ENCODE data around the gene NR4A1.

The NR4A1 gene

GRCh38 chr12:52029685-52030084 lies 21.6 kb upstream of the NR4A1 start:
- H3K9ac ChIP-seq (ENCODE audit: low read length): no peak overlapping the region
- DNase-seq: no peak

GRCh38 chr12:52032446-52032803 lies 18.8 kb upstream of the NR4A1 start:
- H3K4me3 ChIP-seq (ENCODE audit: low read length): peak overlapping the region; percentile 43

More at GRCh38 chr12:52029685-52030084, 21.6 kb upstream of the NR4A1 start:
- no peaks in the 10 kb centered on the region for H4K20me1 ChIP-seq (ENCODE audit: insufficient read depth, low read length)
- H3K79me2 ChIP-seq (ENCODE audit: low read length): no peaks in the 10 kb centered on the region
- no peaks in the 10 kb centered on the region for H3K36me3 ChIP-seq (replicated peaks; ENCODE audit: insufficient read depth, low read length)
- H3K4me3 ChIP-seq (ENCODE audit: low read length): no peak overlapping the region
- H3K4me2 ChIP-seq (ENCODE audit: low read depth, low read length): no peak overlapping the region
- peaks cover 12% of the 10 kb centered on the region for H3K4me1 ChIP-seq (ENCODE audit: low read length)
- H3K9me3 ChIP-seq (replicated peaks; ENCODE audit: insufficient read depth, low read length): no peaks in the 10 kb centered on the region
- H3K27me3 ChIP-seq (replicated peaks; ENCODE audit: insufficient read depth, low read length): peaks cover 9% of the 10 kb centered on the region
- peaks cover 13% of the 10 kb centered on the region for H3F3A ChIP-seq (ENCODE audit: insufficient read depth, low read length)
- H3K27ac ChIP-seq (ENCODE audit: low read length): no peak overlapping the region
- no peak for TF ChIP-seq CTCF (IDR thresholded peaks at IDR 0.05; ENCODE audit: low read length)
- no peak for TF ChIP-seq EZH2phosphoT487 (IDR thresholded peaks at IDR 0.05; ENCODE audit: low read length)
- TF ChIP-seq EZH2 (optimal IDR thresholded peaks at IDR 0.05; ENCODE audit: low read depth, low read length): no peak
- no peaks in the 10 kb centered on the region for H3K9me2 ChIP-seq (replicated peaks; ENCODE audit: insufficient read depth, low read length)
- H2AFZ ChIP-seq (ENCODE audit: low read length): no peak overlapping the region

GRCh38 chr12:52032804-52033445 lies 18.3 kb upstream of the NR4A1 start:
- peak overlapping the region; percentile 36; the same call in 1 of the 2 replicates for H3K27ac ChIP-seq (ENCODE audit: low read length)
- no peak for TF ChIP-seq CTCF (IDR thresholded peaks at IDR 0.05; ENCODE audit: low read length)
- no peak for TF ChIP-seq EZH2phosphoT487 (IDR thresholded peaks at IDR 0.05; ENCODE audit: low read length)
- TF ChIP-seq EZH2 (optimal IDR thresholded peaks at IDR 0.05; ENCODE audit: low read depth, low read length): no peak
- H3K9ac ChIP-seq (ENCODE audit: low read length): peak overlapping the region; percentile 69
- peak overlapping the region; percentile 54 for H2AFZ ChIP-seq (ENCODE audit: low read length)
- H4K20me1 ChIP-seq (ENCODE audit: insufficient read depth, low read length): no peaks in the 10 kb centered on the region
- peaks cover 19% of the 10 kb centered on the region for H3K27me3 ChIP-seq (replicated peaks; ENCODE audit: insufficient read depth, low read length)
- H3K9me2 ChIP-seq (replicated peaks; ENCODE audit: insufficient read depth, low read length): no peaks in the 10 kb centered on the region
- H3K79me2 ChIP-seq (ENCODE audit: low read length): no peaks in the 10 kb centered on the region
- H3K4me2 ChIP-seq (ENCODE audit: low read depth, low read length): peak overlapping the region; percentile 78
- no peaks in the 10 kb centered on the region for H3K36me3 ChIP-seq (replicated peaks; ENCODE audit: insufficient read depth, low read length)
- peaks cover 13% of the 10 kb centered on the region for H3K4me1 ChIP-seq (ENCODE audit: low read length)
- no peaks in the 10 kb centered on the region for H3K9me3 ChIP-seq (replicated peaks; ENCODE audit: insufficient read depth, low read length)
- H3K4me3 ChIP-seq (ENCODE audit: low read length): peak overlapping the region; percentile 54
- peak; percentile 92 for DNase-seq
- H3F3A ChIP-seq (ENCODE audit: insufficient read depth, low read length): peaks cover 34% of the 10 kb centered on the region

More at GRCh38 chr12:52032446-52032803, 18.8 kb upstream of the NR4A1 start:
- no peaks in the 10 kb centered on the region for H3K36me3 ChIP-seq (replicated peaks; ENCODE audit: insufficient read depth, low read length)
- DNase-seq: no peak
- H4K20me1 ChIP-seq (ENCODE audit: insufficient read depth, low read length): no peaks in the 10 kb centered on the region
- TF ChIP-seq CTCF (IDR thresholded peaks at IDR 0.05; ENCODE audit: low read length) (no peak), EZH2phosphoT487 (IDR thresholded peaks at IDR 0.05; ENCODE audit: low read length) (no peak), EZH2 (optimal IDR thresholded peaks at IDR 0.05; ENCODE audit: low read depth, low read length) (no peak)
- H2AFZ ChIP-seq (ENCODE audit: low read length): peak overlapping the region; percentile 54
- H3K79me2 ChIP-seq (ENCODE audit: low read length): no peaks in the 10 kb centered on the region
- no peaks in the 10 kb centered on the region for H3K9me2 ChIP-seq (replicated peaks; ENCODE audit: insufficient read depth, low read length)
- peaks cover 13% of the 10 kb centered on the region for H3K4me1 ChIP-seq (ENCODE audit: low read length)
- H3K9ac ChIP-seq (ENCODE audit: low read length): peak overlapping the region; percentile 58
- peaks cover 19% of the 10 kb centered on the region for H3K27me3 ChIP-seq (replicated peaks; ENCODE audit: insufficient read depth, low read length)
- H3K4me2 ChIP-seq (ENCODE audit: low read depth, low read length): peak overlapping the region; percentile 78
- peaks cover 31% of the 10 kb centered on the region for H3F3A ChIP-seq (ENCODE audit: insufficient read depth, low read length)
- H3K27ac ChIP-seq (ENCODE audit: low read length): peak overlapping the region; percentile 36; the same call in 1 of the 2 replicates
- no peaks in the 10 kb centered on the region for H3K9me3 ChIP-seq (replicated peaks; ENCODE audit: insufficient read depth, low read length)
